Muscle layer of duodenum (tissue), 2 donors: ENCODE measurements around the gene RAB30.

Experiments used
- H3K27ac ChIP-seq: one replicate; pipeline ENCODE4 v1.7.0; 2013; ENCODE audit warnings: mild to moderate bottlenecking, low read length
- H3K27me3 ChIP-seq: one replicate; pipeline ENCODE4 v1.7.0; 2013; ENCODE audit warnings: low read depth, mild to moderate bottlenecking, control low read depth, low read length
- H3K36me3 ChIP-seq, 2 donors: one replicate each; pipeline ENCODE4 v1.7.0; 2013; ENCODE audit warnings: low read length in 2 of 2, control low read depth in 1 of 2, mild to moderate bottlenecking in 1 of 2; ENCODE audit not compliant: insufficient read depth in 2 of 2, control insufficient read depth in 1 of 2
- H3K4me1 ChIP-seq, 2 donors: one replicate each; pipeline ENCODE4 v1.7.0; 2013; ENCODE audit warnings: low read length in 2 of 2, mild to moderate bottlenecking in 2 of 2, control low read depth in 1 of 2, moderate library complexity in 1 of 2; ENCODE audit not compliant: insufficient read depth in 2 of 2, control insufficient read depth in 1 of 2
- H3K4me3 ChIP-seq, 2 donors: one replicate each; pipeline ENCODE4 v1.7.0; 2013; ENCODE audit warnings: low read length in 2 of 2, low read depth in 1 of 2, mild to moderate bottlenecking in 1 of 2
- H3K9me3 ChIP-seq, 2 donors: one replicate each; pipeline ENCODE4 v1.7.0; 2013; ENCODE audit warnings: low read length in 2 of 2, control low read depth in 1 of 2, mild to moderate bottlenecking in 1 of 2; ENCODE audit not compliant: control insufficient read depth in 1 of 2
- donor health status: healthy.

RAB30 gene

DNA sequence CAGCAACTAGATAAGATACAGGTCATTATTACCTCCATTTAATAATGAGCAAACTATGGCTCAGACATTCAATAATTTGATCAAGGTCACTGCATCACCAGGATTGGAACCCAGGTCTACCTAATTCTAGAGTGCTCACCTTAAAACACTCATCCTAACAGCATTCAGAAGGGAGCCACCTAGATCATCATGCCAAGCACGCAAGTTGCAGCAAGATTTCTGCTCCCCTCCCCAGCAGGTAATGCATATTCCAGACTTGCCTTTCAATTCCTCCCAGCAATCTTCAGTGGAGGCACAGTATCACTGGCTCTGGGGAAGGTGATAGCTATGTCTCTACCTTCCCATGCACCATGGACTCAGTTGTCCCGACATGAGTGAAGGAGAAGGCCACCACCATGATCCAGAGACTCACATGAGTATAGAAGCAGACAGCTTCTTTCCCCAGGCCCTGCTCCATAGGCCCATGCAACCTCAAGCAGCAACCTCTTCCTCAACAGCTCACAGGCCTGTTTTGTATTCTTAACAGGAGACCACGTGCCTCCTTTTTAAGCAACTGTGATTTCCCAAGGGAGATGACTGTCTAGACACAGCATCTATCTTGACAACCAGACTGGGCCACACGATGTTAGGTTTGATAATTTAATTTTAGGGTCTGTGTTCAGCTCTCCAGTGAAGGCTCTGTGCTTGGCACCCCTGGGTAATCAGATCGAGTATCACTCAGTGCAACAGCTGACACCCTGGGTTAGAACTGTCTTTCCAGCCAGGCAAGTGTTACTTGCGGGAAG, 36.4 kb downstream of the RAB30 start:
- Histone ChIP-seq H3K9me3 (no peaks in the 10 kb centered on the region), H3K36me3 (no peaks in the 10 kb centered on the region), H3K27me3 (no peaks in the 10 kb centered on the region), H3K4me1 (peaks cover 19 to 34% of the 10 kb centered on the region in 2 donors), H3K4me3 (no peak overlapping the region), H3K27ac (no peak overlapping the region)

DNA sequence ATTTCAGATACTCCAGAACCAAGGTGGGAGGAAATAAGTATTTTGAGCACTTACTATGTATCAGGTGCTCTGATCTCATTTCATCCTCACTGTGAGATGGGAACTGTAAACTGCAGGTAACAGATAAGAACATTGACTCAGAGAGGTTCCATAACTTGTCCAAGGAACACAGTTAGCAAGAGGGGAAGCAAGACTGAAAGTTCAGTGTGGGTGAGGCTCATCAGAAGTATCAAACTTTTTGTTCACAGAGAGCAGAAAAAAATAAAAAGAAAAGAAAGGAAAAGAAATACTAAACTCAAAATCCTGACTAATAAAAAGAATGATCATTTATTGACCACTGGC, 37.1 kb downstream of the RAB30 start:
- Histone ChIP-seq H3K36me3 (no peaks in the 10 kb centered on the region), H3K4me1 (peaks cover 19 to 34% of the 10 kb centered on the region in 2 donors), H3K27ac (peak overlapping the region; percentile 18), H3K27me3 (no peaks in the 10 kb centered on the region), H3K4me3 (peak overlapping the region; percentile 29 to 57), H3K9me3 (no peaks in the 10 kb centered on the region)

GRCh38 chr11:83033972-83034672, 37.6 kb downstream of the RAB30 start:
- Histone ChIP-seq H3K27ac (peak overlapping the region; percentile 18), H3K4me1 (peaks cover 19 to 34% of the 10 kb centered on the region in 2 donors), H3K9me3 (no peaks in the 10 kb centered on the region), H3K4me3 (peak overlapping the region; percentile 29 to 57), H3K27me3 (no peaks in the 10 kb centered on the region), H3K36me3 (no peaks in the 10 kb centered on the region)

DNA sequence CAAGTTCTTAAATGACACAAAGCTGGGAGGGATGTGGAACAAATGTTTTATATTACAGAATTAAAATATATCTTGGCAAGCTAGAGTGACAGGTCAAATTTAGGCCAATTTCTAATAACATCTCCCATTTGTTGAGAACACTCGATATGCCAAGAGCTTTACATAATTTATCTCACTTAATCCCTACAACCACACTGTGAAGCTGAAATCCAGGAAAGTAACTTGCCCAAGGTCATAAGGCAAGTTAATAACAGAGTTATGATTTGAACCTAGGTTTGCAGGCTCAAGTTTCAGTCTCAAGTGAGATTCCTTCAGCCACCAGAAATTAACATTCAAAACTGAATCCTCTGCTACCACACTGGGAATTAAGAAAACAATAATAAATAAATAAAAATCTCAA, 38.3 kb downstream of the RAB30 start:
- Histone ChIP-seq H3K4me1 (peaks cover 19 to 34% of the 10 kb centered on the region in 2 donors), H3K36me3 (no peaks in the 10 kb centered on the region), H3K27ac (peak overlapping the region; percentile 18), H3K4me3 (peak overlapping the region; percentile 29 to 57), H3K9me3 (no peaks in the 10 kb centered on the region), H3K27me3 (no peaks in the 10 kb centered on the region)

DNA sequence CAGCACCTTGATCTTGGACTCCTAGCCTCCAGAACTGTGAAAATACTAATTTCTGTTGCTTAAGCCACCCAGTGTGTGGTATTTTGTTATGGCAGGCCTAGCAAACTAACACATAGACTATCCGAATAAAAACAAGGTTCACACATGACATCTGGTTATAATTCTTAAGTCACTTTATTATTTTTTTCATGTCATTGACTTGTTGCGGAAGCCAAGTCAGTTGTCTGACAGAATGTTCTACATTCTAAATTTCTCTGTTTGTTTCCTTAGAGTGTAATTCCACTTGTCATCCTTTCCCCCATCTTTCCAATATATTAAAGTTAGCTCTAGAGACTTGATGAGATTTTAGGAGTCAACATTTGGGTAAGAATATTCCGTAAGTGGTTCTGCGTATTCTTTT, 40.6 kb downstream of the RAB30 start:
- H3K27me3 ChIP-seq, result no peaks in the 10 kb centered on the region
- no peak overlapping the region for H3K27ac ChIP-seq
- H3K4me1 ChIP-seq, result peaks cover 19 to 34% of the 10 kb centered on the region in 2 donors
- H3K9me3 ChIP-seq, result no peaks in the 10 kb centered on the region
- H3K36me3 ChIP-seq, result no peaks in the 10 kb centered on the region
- no peak overlapping the region for H3K4me3 ChIP-seq

DNA sequence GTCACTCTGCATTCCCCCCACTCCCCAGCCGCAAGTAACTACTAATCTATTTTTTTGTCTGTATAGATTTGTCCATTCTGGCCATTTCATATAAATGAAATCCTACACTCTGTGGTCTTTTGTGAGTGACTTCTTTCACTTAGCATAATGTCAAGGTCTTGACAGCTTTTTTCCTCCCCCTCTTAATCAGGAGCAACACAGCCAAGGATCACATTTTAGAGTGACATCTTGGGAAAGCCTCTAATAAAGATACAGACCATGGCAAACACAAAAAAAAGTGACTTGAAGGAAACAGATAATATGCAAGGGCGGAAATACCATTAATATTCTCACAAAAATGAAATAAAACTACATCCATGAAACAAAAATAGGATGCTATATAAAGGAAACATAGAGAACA, 43.9 kb downstream of the RAB30 start:
- no peaks in the 10 kb centered on the region for H3K27me3 ChIP-seq
- H3K4me1 ChIP-seq, result peaks cover 6 to 7% of the 10 kb centered on the region in 2 donors
- H3K4me3 ChIP-seq, result no peak overlapping the region
- no peaks in the 10 kb centered on the region for H3K9me3 ChIP-seq
- H3K27ac ChIP-seq, result no peak overlapping the region
- no peaks in the 10 kb centered on the region for H3K36me3 ChIP-seq

DNA sequence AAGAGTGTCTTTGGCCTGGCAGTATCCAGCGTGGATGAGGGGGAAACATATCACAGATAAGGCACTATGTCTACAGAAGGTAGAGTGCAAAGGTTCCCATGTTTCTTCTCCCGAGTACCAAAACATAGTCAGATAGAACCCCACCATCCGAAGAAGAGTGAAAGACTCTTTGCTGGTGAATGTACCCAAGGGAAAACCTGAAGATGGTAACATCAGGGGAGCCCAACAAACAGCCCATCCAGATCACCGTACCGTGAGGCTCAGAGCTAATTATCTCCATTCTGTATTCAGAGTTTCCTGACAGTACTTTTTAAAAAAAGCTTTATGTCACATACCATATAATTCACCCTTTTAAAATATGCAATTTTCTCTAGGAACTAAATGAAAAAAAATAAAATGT, 44.4 kb downstream of the RAB30 start:
- Histone ChIP-seq H3K36me3 (no peaks in the 10 kb centered on the region), H3K9me3 (no peaks in the 10 kb centered on the region), H3K27ac (no peak overlapping the region), H3K4me3 (no peak overlapping the region), H3K4me1 (peaks cover 1 to 7% of the 10 kb centered on the region in 2 donors), H3K27me3 (no peaks in the 10 kb centered on the region)

- no peak overlapping the region for H3K4me3 ChIP-seq
- no peaks in the 10 kb centered on the region for H3K27me3 ChIP-seq
- no peak overlapping the region for H3K27ac ChIP-seq
- no peaks in the 10 kb centered on the region for H3K36me3 ChIP-seq
- H3K4me1 ChIP-seq, result peaks cover 0 to 7% of the 10 kb centered on the region in 2 donors
- no peaks in the 10 kb centered on the region for H3K9me3 ChIP-seq
Observed at GRCh38 chr11:83026229-83026628, 45.5 kb downstream of the RAB30 start.

DNA sequence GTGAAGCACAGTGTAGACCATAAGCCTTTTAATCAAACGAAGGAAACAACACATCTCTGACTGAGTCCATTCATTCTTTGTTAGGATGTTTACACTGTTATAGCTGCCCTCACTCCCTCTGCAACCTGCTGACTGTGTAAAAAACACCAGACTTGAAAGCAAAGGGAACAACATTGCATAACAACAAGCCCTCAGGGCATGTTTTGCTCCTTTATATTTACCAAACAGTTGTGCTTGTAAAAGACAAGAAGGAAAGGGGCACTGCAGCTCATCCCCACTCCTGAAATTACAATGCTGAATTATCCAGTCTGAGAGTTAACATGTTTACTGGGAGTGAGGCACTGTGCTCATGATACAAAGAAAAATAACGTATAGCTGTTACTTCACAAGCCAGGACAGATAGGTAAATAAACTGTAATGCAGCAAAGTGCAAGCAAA, 46.4 kb downstream of the RAB30 start:
- H3K4me1 ChIP-seq, result peaks cover 0 to 7% of the 10 kb centered on the region in 2 donors
- H3K27me3 ChIP-seq, result no peaks in the 10 kb centered on the region
- H3K9me3 ChIP-seq, result no peaks in the 10 kb centered on the region
- no peaks in the 10 kb centered on the region for H3K36me3 ChIP-seq
- no peak overlapping the region for H3K27ac ChIP-seq
- H3K4me3 ChIP-seq, result no peak overlapping the region

GRCh38 chr11:83024270-83024854, 47.3 kb downstream of the RAB30 start:
- no peaks in the 10 kb centered on the region for H3K27me3 ChIP-seq
- no peaks in the 10 kb centered on the region for H3K36me3 ChIP-seq
- no peaks in the 10 kb centered on the region for H3K9me3 ChIP-seq
- H3K27ac ChIP-seq, result no peak overlapping the region
- no peak overlapping the region for H3K4me3 ChIP-seq
- peaks cover 0 to 7% of the 10 kb centered on the region in 2 donors for H3K4me1 ChIP-seq

DNA sequence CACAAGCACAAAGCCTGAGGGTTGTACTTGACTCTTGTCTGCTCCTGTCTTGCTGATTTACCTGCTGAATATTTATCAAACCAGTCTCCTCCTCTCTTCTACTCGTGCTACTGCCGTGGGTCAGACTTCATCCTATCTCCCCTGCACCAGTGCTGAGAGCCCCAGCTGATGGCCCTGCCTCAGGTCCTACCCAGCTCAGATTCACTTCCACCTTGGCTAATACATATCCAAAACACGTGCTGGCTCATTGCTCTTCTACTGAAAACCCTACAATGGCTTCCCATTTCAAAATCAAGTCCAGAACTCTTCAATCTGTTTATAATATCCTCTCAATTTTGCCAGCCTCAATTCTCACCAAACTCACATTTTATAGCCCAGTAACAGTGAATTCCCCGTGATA, 48.3 kb downstream of the RAB30 start:
- Histone ChIP-seq H3K27ac (no peak overlapping the region), H3K27me3 (no peaks in the 10 kb centered on the region), H3K9me3 (no peaks in the 10 kb centered on the region), H3K4me3 (no peak overlapping the region), H3K4me1 (peaks cover 0 to 7% of the 10 kb centered on the region in 2 donors), H3K36me3 (no peaks in the 10 kb centered on the region)
